Measurements from ENCODE around the gene BMPR1B. TPM values are rescaled to one million over a fixed set of nuclear protein-coding genes. Genes with fewer than 3 reads are reported as not detected.

Gene BMPR1B
- total and polyA plus RNA-seq, 2 of the 8 experiments (the other 6 are each of a cell fraction or from before 2014, with no cell fraction given): 0.14 to 1.1 TPM

GRCh38 chr4:94889946-94890345 is 132.2 kb downstream of the BMPR1B start (continued):
- TF ChIP-seq, protein P1, sequence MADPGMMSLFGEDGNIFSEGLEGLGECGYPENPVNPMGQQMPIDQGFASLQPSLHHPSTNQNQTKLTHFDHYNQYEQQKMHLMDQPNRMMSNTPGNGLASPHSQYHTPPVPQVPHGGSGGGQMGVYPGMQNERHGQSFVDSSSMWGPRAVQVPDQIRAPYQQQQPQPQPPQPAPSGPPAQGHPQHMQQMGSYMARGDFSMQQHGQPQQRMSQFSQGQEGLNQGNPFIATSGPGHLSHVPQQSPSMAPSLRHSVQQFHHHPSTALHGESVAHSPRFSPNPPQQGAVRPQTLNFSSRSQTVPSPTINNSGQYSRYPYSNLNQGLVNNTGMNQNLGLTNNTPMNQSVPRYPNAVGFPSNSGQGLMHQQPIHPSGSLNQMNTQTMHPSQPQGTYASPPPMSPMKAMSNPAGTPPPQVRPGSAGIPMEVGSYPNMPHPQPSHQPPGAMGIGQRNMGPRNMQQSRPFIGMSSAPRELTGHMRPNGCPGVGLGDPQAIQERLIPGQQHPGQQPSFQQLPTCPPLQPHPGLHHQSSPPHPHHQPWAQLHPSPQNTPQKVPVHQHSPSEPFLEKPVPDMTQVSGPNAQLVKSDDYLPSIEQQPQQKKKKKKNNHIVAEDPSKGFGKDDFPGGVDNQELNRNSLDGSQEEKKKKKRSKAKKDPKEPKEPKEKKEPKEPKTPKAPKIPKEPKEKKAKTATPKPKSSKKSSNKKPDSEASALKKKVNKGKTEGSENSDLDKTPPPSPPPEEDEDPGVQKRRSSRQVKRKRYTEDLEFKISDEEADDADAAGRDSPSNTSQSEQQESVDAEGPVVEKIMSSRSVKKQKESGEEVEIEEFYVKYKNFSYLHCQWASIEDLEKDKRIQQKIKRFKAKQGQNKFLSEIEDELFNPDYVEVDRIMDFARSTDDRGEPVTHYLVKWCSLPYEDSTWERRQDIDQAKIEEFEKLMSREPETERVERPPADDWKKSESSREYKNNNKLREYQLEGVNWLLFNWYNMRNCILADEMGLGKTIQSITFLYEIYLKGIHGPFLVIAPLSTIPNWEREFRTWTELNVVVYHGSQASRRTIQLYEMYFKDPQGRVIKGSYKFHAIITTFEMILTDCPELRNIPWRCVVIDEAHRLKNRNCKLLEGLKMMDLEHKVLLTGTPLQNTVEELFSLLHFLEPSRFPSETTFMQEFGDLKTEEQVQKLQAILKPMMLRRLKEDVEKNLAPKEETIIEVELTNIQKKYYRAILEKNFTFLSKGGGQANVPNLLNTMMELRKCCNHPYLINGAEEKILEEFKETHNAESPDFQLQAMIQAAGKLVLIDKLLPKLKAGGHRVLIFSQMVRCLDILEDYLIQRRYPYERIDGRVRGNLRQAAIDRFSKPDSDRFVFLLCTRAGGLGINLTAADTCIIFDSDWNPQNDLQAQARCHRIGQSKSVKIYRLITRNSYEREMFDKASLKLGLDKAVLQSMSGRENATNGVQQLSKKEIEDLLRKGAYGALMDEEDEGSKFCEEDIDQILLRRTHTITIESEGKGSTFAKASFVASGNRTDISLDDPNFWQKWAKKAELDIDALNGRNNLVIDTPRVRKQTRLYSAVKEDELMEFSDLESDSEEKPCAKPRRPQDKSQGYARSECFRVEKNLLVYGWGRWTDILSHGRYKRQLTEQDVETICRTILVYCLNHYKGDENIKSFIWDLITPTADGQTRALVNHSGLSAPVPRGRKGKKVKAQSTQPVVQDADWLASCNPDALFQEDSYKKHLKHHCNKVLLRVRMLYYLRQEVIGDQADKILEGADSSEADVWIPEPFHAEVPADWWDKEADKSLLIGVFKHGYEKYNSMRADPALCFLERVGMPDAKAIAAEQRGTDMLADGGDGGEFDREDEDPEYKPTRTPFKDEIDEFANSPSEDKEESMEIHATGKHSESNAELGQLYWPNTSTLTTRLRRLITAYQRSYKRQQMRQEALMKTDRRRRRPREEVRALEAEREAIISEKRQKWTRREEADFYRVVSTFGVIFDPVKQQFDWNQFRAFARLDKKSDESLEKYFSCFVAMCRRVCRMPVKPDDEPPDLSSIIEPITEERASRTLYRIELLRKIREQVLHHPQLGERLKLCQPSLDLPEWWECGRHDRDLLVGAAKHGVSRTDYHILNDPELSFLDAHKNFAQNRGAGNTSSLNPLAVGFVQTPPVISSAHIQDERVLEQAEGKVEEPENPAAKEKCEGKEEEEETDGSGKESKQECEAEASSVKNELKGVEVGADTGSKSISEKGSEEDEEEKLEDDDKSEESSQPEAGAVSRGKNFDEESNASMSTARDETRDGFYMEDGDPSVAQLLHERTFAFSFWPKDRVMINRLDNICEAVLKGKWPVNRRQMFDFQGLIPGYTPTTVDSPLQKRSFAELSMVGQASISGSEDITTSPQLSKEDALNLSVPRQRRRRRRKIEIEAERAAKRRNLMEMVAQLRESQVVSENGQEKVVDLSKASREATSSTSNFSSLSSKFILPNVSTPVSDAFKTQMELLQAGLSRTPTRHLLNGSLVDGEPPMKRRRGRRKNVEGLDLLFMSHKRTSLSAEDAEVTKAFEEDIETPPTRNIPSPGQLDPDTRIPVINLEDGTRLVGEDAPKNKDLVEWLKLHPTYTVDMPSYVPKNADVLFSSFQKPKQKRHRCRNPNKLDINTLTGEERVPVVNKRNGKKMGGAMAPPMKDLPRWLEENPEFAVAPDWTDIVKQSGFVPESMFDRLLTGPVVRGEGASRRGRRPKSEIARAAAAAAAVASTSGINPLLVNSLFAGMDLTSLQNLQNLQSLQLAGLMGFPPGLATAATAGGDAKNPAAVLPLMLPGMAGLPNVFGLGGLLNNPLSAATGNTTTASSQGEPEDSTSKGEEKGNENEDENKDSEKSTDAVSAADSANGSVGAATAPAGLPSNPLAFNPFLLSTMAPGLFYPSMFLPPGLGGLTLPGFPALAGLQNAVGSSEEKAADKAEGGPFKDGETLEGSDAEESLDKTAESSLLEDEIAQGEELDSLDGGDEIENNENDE (IDR thresholded peaks at IDR 0.05; ENCODE audit: insufficient replicate concordance, low read length): no peak
- TF ChIP-seq TCF12 (IDR thresholded peaks at IDR 0.05; ENCODE audit: low read depth, low read length) (no peak), RBBP5 (IDR thresholded peaks at IDR 0.05; ENCODE audit: borderline replicate concordance, low read depth, low read length) (no peak), CBX8 (IDR thresholded peaks at IDR 0.05; ENCODE audit: borderline replicate concordance, low read depth, low read length) (no peak), SUZ12 (IDR thresholded peaks at IDR 0.05; ENCODE audit: low read length) (no peak), ASH2L (IDR thresholded peaks at IDR 0.05; ENCODE audit: low read length) (no peak), FOSL1 (IDR thresholded peaks at IDR 0.05; ENCODE audit: insufficient read depth, low read depth, low read length) (no peak)

Data from H1 (cell line).